HG03139 (cell line): ENCODE data around the gene PANK2.

Source experiments
- ATAC-seq: cut with Tn5 transposase; IDR thresholded peaks from one replicate; pipeline ENCODE4 v1.9.1; 2021; ENCODE audit not compliant: unreplicated experiment

Gene PANK2

DNA sequence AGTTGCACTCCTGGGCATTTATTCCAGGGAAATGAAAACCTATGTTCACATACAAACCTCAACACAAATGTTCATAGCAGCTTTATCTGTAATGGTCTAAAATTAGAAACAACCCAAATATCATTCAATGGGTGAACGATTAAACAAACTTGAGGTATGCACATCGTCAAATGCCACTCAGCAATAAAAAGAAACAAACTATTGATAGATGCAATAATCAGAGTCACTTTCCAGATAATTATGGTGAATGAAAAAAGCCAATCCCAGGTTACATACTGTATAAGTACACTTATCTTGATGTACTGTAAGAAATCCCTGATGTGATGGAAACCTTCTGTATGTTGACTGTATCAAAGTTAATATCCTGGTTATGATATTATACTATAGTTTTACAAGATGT lies 87.3 kb downstream of the PANK2 start:
- ATAC-seq: no peak
